GM10847 (cell line): ENCODE data around the gene RHBDD3.

Source experiments
- POLR2A ChIP-seq: IDR thresholded peaks from 2 replicates; pipeline ENCODE4 v1.6.1; 2011; ENCODE audit not compliant: insufficient read length; ENCODE audit errors: extremely low read depth

The RHBDD3 gene

DNA sequence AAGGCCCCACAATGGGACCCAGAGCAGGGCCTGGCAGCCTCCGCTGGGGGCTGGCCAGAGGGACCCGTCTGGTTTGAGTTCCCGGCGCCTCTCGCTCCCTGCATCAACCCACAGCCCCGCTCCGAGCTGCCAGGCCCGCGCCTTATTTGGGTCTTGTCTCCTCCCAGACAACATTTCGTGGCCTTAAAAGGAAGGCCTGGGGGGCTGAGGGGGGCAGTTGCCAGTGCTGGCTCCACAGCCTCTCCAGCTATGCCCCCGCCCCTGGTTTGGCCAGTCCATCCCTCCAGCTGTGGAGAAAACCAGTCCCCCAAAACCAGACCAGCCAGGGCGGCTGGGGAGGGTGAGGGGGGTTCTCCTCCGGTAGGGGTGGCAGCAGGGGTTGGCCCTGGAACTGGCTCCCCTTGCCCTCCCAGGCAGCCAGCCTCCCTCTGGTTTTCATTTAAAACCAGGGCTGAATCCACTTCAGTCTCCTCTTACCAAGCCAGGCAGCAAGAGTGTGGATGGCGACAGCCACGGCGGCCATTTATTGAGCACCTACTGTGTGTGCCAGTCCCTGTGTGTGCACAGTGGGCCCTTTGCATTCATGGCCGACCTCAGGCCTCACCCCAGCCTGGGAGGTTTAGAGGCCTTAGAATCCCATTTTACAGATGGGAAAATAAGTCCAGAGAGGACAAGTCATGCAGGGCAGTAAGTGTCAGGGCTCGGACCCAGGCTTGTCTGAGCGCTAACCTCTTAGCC lies 43.5 kb downstream of the RHBDD3 start:
- TF ChIP-seq POLR2A, result no peak

DNA sequence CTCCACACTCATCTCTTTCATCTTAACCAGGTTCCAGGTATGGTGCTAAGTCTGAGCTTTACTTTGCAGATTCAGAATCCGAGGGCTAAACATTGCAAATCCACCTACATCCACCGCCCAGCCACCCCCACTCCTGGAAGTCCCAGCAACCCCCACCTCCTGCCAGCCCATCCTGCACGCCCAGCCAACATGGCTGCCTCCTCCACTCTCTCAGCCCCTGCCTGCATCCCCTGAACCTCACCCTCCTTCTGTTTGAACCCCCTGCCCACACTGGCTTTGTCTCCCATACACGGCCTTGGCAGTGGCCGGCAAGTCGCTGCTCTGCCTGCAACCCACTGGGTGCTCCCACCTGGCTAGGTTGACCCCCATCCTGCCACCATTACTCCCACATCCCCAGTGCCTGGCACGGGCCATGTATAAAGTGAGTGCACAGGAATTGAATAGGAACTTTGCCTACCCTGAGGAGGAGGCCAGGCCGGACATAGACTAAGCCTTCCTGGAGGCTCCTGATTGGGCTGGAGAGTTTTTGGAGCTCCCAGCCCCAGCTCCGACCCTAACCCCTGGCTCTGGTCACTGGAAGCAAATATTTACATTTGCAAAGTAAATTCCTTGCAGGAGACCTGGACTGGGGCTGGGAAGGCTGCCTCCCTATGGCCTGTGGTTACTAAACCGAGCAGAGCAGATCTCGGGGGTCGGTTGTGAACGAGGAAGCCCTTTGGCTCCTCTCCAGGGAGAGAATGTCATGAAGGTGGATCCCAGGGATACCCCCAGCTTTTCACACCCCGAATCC lies 47.7 kb downstream of the RHBDD3 start:
- no peak for TF ChIP-seq POLR2A

- no peak for TF ChIP-seq POLR2A
Measured at GRCh38 chr22:29218758-29219408, 48.9 kb downstream of the RHBDD3 start.

DNA sequence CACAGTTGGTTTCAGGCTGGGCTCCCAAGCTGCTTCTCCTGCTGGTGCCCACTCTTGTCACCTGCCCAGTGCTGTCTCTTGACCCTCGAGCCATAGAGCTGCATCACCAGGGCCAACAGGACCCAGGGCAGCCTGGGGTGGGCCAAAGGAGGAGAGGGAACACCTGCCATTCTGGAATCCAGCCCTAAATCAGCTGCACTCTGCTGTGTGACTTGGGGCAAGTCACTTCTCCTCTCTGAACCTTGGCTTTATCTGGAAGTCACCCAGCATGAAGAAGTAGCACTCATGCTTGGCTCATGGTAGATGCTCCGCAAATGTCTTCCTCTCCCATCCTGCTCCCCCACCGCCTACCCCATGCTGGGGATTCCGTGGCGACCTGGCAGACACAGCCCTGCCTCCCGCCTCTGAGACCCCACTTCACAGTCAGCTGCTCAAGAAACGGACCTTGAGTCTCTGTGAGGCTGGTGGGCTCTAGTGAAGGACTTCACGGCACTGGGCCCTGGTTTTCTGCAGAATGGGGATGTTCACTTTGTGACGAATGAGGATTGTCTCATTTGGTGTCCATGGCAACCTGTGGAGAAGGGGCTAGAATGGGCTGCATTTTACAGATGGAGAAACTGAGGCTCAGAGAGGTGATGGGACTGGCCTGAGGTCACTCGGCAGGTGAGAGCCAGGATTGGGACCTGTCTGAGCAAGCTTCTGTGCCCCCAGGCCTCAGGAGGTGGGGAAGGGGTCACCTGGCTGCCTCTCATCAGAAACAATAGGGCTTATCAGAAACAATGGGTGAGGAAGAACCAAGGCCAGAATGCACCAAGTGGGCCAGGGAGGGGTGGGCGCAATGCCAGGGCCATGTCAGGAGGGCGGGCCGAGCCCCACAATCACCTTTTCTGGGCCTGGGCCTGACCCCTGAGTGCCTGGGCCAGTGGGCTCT lies 49.7 kb downstream of the RHBDD3 start:
- no peak for TF ChIP-seq POLR2A

DNA sequence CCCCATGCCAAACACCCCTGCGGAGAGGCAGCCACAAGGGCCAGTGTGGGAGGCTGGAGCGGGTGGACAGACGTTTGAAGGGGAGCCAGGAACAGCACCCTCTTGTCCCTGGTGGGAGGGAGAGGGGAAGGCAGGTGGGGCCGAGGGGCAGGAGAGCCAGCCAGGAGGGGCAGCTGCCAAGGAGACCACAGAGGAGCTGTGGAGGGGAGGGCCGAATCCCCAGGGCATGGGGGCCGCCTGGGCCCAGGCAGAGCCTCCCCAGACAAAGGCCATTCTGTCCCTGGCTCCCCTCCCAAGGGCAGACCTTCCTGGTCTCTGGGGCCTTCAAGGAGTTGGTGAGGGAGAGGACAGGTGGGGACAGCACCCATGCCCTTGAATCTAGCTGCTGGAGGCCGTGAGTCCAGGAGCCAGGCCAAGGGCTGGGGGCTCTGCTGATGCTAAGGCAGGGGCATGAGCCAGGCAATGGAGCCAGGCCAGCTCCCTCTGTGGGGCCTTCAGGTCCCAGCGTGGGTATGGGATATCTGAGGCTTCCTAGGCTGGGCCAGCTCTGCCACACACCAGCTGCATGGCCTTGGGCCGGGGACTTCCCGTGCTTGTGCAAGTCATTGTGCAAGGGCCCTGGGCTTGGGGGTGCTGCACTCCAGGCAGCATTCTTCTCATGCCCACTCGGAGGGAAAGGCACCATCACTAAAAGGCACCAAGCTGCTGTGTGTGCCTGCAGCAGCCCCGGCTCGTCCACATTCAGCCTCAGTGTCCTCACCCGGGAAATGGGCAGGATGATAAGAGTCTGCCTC lies 50.7 kb downstream of the RHBDD3 start:
- TF ChIP-seq POLR2A, result no peak

DNA sequence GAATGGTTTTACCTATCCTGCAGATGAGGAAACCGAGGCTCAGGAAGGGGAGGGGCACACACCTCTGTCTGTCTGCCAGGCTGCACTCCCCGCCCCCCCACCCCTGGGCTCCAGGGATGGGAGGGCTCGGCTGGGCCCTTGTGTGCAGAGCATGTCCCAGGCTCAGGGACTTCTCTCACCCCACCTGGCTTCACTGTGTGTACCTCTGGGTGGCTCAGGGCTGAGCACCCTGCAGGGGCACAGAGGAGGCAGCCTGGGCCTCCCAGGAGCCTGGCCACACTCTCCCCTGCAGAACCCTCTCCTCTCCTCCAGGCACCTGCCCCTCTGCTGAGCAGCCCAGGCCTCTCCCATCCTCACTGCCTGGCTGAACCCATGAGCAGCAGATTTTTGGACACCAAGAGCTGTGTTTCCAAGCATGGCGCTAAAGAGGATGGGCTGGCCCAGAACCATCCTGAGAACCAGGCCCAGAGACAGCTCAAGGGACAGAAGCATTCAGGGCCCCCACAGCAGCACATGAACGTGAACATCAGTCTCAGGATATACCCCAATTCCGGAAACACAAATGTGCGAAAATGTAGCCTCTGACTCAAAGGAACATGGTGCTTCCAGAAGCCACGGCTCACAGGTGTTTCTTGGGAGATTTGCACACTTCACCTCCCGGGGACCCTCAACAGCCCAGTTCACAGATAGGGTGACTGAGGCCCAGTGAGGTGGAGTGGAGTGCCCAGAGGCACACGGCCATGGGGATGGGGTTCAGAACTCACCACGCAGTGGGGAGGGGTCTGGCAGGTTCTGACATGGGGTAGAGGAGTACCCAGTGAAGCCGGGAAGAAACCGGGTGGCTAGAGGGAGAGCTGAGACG lies 51.5 kb downstream of the RHBDD3 start:
- no peak for TF ChIP-seq POLR2A

DNA sequence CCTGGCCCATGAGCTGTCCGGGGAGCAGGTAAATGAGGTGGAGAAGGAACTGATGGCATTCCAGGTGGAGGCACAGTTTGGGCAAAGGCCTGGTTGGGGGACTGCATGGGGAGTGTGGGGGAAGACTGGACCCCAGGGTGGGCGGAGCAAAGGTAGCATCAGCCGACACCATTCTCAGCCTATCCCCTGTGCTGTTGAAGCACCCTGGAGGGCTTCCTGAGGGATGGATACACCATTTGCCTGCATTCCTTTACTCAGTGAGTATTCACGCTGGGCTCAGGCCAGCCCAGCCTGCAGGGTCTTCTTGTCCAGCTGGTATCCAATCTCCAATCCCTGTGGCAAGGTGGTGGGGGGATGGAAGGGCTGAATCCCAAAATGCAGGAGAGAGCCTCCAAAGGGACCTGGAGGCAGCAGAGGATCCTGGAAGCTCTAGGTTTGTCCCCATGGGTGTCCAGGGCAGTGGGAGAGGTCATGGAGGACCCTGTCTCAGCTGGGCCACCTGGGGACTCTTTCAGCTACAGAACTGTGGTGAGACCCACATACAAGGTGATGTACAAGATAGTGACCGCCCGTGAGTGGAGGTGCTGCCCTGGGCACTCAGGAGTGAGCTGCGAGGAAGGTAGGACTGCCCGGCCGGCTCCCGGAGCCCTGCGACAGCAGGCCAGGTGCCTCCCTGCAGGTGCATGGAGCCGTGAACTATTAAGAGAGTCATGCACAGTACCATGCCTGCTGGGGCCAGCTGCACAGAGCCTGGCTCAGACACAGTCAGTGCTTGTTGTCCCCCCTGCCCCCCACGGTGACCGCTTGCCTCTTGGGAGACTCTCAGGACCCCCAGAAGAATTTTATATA lies 52.5 kb downstream of the RHBDD3 start:
- no peak for TF ChIP-seq POLR2A

- no peak for TF ChIP-seq POLR2A
Measured at GRCh38 chr22:29214232-29214631, 53.5 kb downstream of the RHBDD3 start.

- TF ChIP-seq POLR2A, result no peak
Measured at GRCh38 chr22:29213493-29213892, 54.3 kb downstream of the RHBDD3 start.

DNA sequence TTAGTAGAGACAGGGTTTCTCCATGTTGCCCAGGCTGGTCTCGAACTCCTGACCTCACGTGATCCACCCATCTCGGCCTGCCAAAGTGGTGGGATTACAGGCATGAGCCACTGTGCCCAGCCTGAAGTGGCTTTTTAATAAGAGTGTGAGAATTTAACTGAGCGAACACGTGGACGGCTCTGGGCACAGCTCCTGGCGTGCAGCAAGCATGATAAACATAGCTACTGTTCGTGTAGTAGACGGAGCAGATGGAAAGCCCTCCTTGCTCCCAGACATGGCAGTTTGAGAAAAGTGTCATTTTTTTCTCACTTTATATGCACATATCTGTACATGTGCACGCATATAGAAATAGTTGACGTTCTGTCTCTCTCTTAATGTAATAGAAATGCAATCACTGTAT lies 55.0 kb downstream of the RHBDD3 start:
- TF ChIP-seq POLR2A, result no peak

DNA sequence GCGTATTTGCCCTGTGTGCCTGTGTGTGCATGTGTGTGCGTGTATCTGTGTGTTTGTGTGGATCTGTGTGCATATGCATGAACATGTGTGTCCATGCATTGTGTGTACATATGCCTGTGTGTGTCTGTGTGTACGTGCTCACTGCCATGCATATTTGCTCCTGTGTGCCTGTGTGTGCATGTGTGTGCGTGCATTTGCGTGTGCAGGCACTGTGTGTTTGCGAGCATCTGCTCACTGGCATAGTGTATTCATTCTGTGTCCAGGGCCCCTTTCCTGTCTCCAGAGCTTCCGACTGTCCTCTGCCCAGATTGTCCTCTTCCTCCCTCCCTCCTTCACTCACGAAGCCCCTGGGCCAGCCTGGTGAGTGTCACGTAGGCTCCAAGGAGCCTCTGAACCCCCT lies 56.3 kb downstream of the RHBDD3 start:
- no peak for TF ChIP-seq POLR2A

- TF ChIP-seq POLR2A, result no peak
Measured at GRCh38 chr22:29211066-29211465, 56.7 kb downstream of the RHBDD3 start.
